Stomach (tissue), 9 donors: ENCODE measurements around the gene LGALS3BP. TPM values are rescaled to one million over a fixed set of nuclear protein-coding genes. Genes with fewer than 3 reads are reported as not detected.

ENCODE experiments used
- DNase-seq, 2 donors: peaks; one replicate each; pipeline versions ENCODE4 v3.0.0 to v3.0.0-alpha.2; 2013 to 2019
- H3K27ac ChIP-seq, 5 donors: fragments of 200-600 bp in 4 of 5; sonication (generic) in 4 of 5; one replicate each; pipeline ENCODE4 v1.5.1; 2013 to 2019; ENCODE audit warnings: mild to moderate bottlenecking in 1 of 5, moderate library complexity in 1 of 5
- H3K27me3 ChIP-seq, 3 donors: fragments of 200-600 bp; sonication (generic); one replicate each; pipeline ENCODE4 v1.5.1; 2017 to 2019; ENCODE audit warnings: mixed run types in 1 of 3
- H3K36me3 ChIP-seq, 4 donors: fragments of 200-600 bp; sonication (generic); 1 replicate in 3 of 4; 2 replicates in 1 of 4; pipeline ENCODE4 v1.5.1; 2016 to 2019
- H3K4me1 ChIP-seq, 4 donors: fragments of 200-600 bp; sonication (generic); one replicate each; pipeline ENCODE4 v1.5.1; 2016 to 2019
- H3K4me3 ChIP-seq, 4 donors: fragments of 200-600 bp; sonication (generic) in 3 of 4; one replicate each; pipeline ENCODE4 v1.5.1; 2016 to 2019; ENCODE audit warnings: mild to moderate bottlenecking in 1 of 4
- H3K9me3 ChIP-seq, 4 donors: fragments of 200-600 bp; sonication (generic); one replicate each; pipeline ENCODE4 v1.5.1; 2016 to 2019
- CTCF ChIP-seq, 7 experiments: fragments of 450-650 bp in 4 of 7; fragments of 200-600 bp in 3 of 7; sonication (generic) in 3 of 7; IDR thresholded peaks; one replicate each; pipeline ENCODE4 v1.5.1; 2016 to 2019; ENCODE audit warnings: antibody characterized with exemption in 7 of 7, control low read depth in 2 of 7, mild to moderate bottlenecking in 1 of 7
- EP300 ChIP-seq: sonication (generic); formaldehyde crosslinking; IDR thresholded peaks from one replicate; pipeline ENCODE4 v1.6.1; 2017; ENCODE audit warnings: antibody characterized with exemption
- POLR2A ChIP-seq, 4 donors: fragments of 450-650 bp; IDR thresholded peaks; one replicate each; pipeline ENCODE4 v1.6.1; 2016; ENCODE audit warnings: antibody characterized with exemption in 4 of 4, control low read depth in 2 of 4, mild to moderate bottlenecking in 1 of 4, moderate library complexity in 1 of 4
- POLR2AphosphoS5 ChIP-seq, 3 donors: sonication (generic); formaldehyde crosslinking; IDR thresholded peaks; one replicate each; pipeline ENCODE4 v1.6.1; 2016; ENCODE audit warnings: antibody characterized with exemption in 3 of 3
- WGBS, 5 donors: extraction: QIAGEN DNeasy Blood & Tissue Kit in 3 of 5; methylation state at CpG; one replicate each; pipeline versions ENCODE4 v1.1.5 to v1.1.7; 2013 to 2018; 5-methylcytosine and 5-hydroxymethylcytosine counted together
- intact Hi-C: fragments of 100-400 bp; cut with DNase I; formaldehyde crosslinking; loops from one replicate; pipeline ENCODE4 v1.15.1; 2023; ENCODE audit warnings: low total_unique reads
- polyA plus RNA-seq, 3 donors: library from polyadenylated mRNA; stranded (reverse); fragments of 200-250 nt; gene quantifications; one replicate each; pipeline ENCODE4 v1.2.3, GENCODE V29; 2013
- total RNA-seq, 5 donors: library from RNA; depleted of rRNA; stranded (reverse); fragments of >200 nt; gene quantifications; one replicate each; pipeline versions ENCODE4 v1.1.0 to v1.2.3, GENCODE V29; 2014 to 2016
- donor health status: healthy with polysubstance abuse.
- donor health status: Bipolar disorder and iron deficiency.
- donor health status: healthy.

The LGALS3BP gene
- total and polyA plus RNA-seq, 8 donors: 63.4 to 625 (median 192) TPM

- no peaks in the 10 kb centered on the region for H3K9me3 ChIP-seq
- H3K36me3 ChIP-seq: peaks cover 13 to 18% (median 16%) of the 10 kb centered on the region in 4 donors
- intact Hi-C loops: no loop called here
- TF ChIP-seq POLR2A (IDR thresholded peaks at IDR 0.05) (no peak), POLR2AphosphoS5 (IDR thresholded peaks at IDR 0.05) (peak in 1 of 3 donors; percentile 37), CTCF (IDR thresholded peaks at IDR 0.05) (peak in 2 of 7 experiments; percentile 21 to 27), EP300 (no peak)
- DNase-seq: peak; percentile 68 to 81
- H3K27me3 ChIP-seq: no peaks in the 10 kb centered on the region
- H3K27ac ChIP-seq: peak overlapping the region; percentile 64 to 91 (median 85)
- 11 to 27% (median 16%) methylated on average over 6 of the region's 6 CpGs for WGBS, 5 donors
- peaks cover 20 to 34% (median 30%) of the 10 kb centered on the region in 4 donors for H3K4me1 ChIP-seq
- H3K4me3 ChIP-seq: peak overlapping the region; percentile 26 to 37 (median 31)
These were observed 6.4 kb upstream of the LGALS3BP start for GRCh38 chr17:78986048-78986648.

- peaks cover 5 to 10% (median 8%) of the 10 kb centered on the region in 4 donors for H3K36me3 ChIP-seq
- no peaks in the 10 kb centered on the region for H3K9me3 ChIP-seq
- peak overlapping the region; percentile 44 to 91 (median 85) for H3K27ac ChIP-seq
- DNase-seq: no peak
- peaks cover 22 to 36% (median 32%) of the 10 kb centered on the region in 4 donors for H3K4me1 ChIP-seq
- TF ChIP-seq CTCF (IDR thresholded peaks at IDR 0.05) (no peak), EP300 (no peak), POLR2AphosphoS5 (IDR thresholded peaks at IDR 0.05) (no peak), POLR2A (IDR thresholded peaks at IDR 0.05) (no peak)
- no peak overlapping the region for H3K4me3 ChIP-seq
- intact Hi-C loops: no loop called here
- WGBS, 5 donors: 86 to 89% (median 86%) methylated on average over 5 of the region's 5 CpGs
- H3K27me3 ChIP-seq: no peaks in the 10 kb centered on the region
These were observed 5.7 kb upstream of the LGALS3BP start for GRCh38 chr17:78985395-78985794.

DNA sequence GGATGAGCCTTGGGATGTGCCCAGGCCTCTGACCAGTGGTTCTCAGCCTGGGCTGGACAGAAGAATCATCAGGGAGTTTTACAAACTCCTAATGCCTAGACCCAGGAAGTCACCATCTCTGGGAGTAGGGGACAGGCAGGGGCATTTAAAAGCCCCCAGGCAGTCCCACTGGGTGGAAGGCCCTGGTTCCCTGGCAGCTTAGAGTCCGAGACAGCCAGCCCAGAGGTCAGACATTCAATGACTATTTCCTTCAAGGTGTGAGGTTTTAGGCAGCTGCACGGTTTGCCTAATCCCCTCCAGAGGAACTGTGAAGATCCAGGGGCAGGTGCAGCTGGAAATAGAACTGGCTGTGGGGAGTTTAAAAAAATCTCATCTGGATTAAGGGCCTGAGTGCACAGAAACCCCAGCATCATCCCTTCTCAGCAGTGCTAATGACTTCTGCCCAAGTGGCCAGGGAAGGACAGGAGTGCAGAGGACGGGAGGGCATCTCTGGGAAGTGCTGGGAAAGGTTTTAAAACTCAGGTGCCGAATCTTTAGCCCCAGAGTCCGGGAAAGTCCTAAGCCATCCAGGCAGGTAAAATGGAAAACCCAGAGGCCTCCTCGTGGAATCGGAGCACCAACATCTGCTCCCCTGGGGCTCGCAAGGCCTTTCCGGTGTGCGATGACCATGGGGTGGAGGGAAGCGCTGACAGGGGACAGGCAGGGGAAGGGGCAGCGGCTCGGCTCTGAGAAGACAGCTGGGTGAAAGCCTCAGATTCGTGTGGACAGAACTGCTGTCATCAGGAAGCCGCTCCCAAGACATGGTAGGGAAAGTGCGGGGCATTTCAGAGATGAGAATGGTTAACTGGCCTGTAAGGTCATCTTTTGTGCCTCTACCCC, 1.5 kb upstream of the LGALS3BP start:
- no peak for TF ChIP-seq CTCF (IDR thresholded peaks at IDR 0.05)
- TF ChIP-seq POLR2AphosphoS5 (IDR thresholded peaks at IDR 0.05): no peak
- no peak for TF ChIP-seq POLR2A (IDR thresholded peaks at IDR 0.05)
- no peak for TF ChIP-seq EP300
- DNase-seq: no peak
- Histone ChIP-seq H3K36me3 (peaks cover 0 to 4% (median 0%) of the 10 kb centered on the region in 4 donors), H3K27ac (peak overlapping the region in 4 of 5 donors; percentile 78 to 89 (median 83)), H3K27me3 (no peaks in the 10 kb centered on the region), H3K9me3 (no peaks in the 10 kb centered on the region), H3K4me1 (peaks cover 39 to 53% (median 49%) of the 10 kb centered on the region in 4 donors), H3K4me3 (no peak overlapping the region)
- 83 to 88% (median 88%) methylated on average over 15 to 16 of the region's 16 CpGs for WGBS, 5 donors
- intact Hi-C loops: no loop called here

GRCh38 chr17:78980624-78980972, 875 bp upstream of the LGALS3BP start:
- Histone ChIP-seq H3K36me3 (peaks cover 0 to 4% (median 0%) of the 10 kb centered on the region in 4 donors), H3K27ac (peak overlapping the region; percentile 78 to 89 (median 86)), H3K27me3 (no peaks in the 10 kb centered on the region), H3K9me3 (no peaks in the 10 kb centered on the region), H3K4me3 (no peak overlapping the region), H3K4me1 (peaks cover 39 to 53% (median 51%) of the 10 kb centered on the region in 4 donors)
- TF ChIP-seq CTCF (IDR thresholded peaks at IDR 0.05) (no peak), POLR2AphosphoS5 (IDR thresholded peaks at IDR 0.05) (no peak), EP300 (no peak), POLR2A (IDR thresholded peaks at IDR 0.05) (no peak)
- WGBS, 5 donors: 63 to 73% (median 68%) methylated on average over 6 to 8 of the region's 8 CpGs
- intact Hi-C loops: no loop called here
- no peak for DNase-seq
